T-cell (primary cell): Measurements from ENCODE around the gene ADRA1B. TPM values are rescaled to one million over a fixed set of nuclear protein-coding genes. Genes with fewer than 3 reads are reported as not detected.

Experiments used
- ATAC-seq, 4 experiments: fragments of 200-7000 bp in 3 of 4; fragments of 150-1000 bp in 1 of 4; cut with Tn5 transposase; replicated peaks in 1 of 4; 1 replicate in 3 of 4; 2 replicates in 1 of 4; pipeline ENCODE4 v1.10.0; 2021; ENCODE audit warnings: moderate library complexity in 3 of 4, mild to moderate bottlenecking in 2 of 4, moderate number of reproducible peaks in 1 of 4
- CTCF ChIA-PET, 2 donors: fragments of 300-600 bp; sonication (Branson Sonifier 250); formaldehyde crosslinking; loops; one replicate each; lab custom pipeline; 2022; ENCODE audit warnings: antibody characterized with exemption in 2 of 2; lab: Charles Lee
- POLR2A ChIA-PET, 2 donors: fragments of 300-600 bp; sonication (Branson Sonifier 250); formaldehyde crosslinking; loops; one replicate each; lab custom pipeline; 2022; ENCODE audit warnings: antibody characterized with exemption in 2 of 2; lab: Charles Lee
- DNase-seq, 35 experiments: peaks; one replicate each; pipeline versions ENCODE4 v3.0.0 to v3.0.0-alpha.2; 2013 to 2023
- H3K27ac ChIP-seq: one replicate; pipeline ENCODE4 v1.5.1; 2013; ENCODE audit warnings: low read length
- H3K27me3 ChIP-seq, 2 experiments: replicated peaks in 1 of 2; 1 replicate in 1 of 2; 2 replicates in 1 of 2; pipeline versions ENCODE4 v1.6.1 to v1.7.0; 2013; ENCODE audit warnings: low read length in 1 of 2, mixed read lengths in 1 of 2; ENCODE audit not compliant: control insufficient read depth in 2 of 2, insufficient read depth in 2 of 2; ENCODE audit errors: extremely low read depth in 1 of 2
- H3K36me3 ChIP-seq, 2 donors: 1 replicate in 1 of 2; 2 replicates in 1 of 2; pipeline versions ENCODE4 v1.6.1 to v1.7.0; 2013; ENCODE audit warnings: low read length in 1 of 2; ENCODE audit not compliant: control insufficient read depth in 2 of 2, insufficient read depth in 1 of 2; ENCODE audit errors: extremely low read depth in 1 of 2
- H3K4me1 ChIP-seq, 2 experiments: 1 replicate in 1 of 2; 2 replicates in 1 of 2; pipeline versions ENCODE4 v1.6.1 to v1.7.0; 2013; ENCODE audit warnings: low read length in 2 of 2, mixed read lengths in 1 of 2; ENCODE audit not compliant: insufficient read depth in 2 of 2, control insufficient read depth in 1 of 2; ENCODE audit errors: extremely low read depth in 1 of 2
- H3K4me3 ChIP-seq, 2 donors: 1 replicate in 1 of 2; 2 replicates in 1 of 2; pipeline versions ENCODE4 v1.5.1 to v1.7.0; 2013; ENCODE audit warnings: mild to moderate bottlenecking in 2 of 2, low read length in 1 of 2, moderate library complexity in 1 of 2; ENCODE audit not compliant: control insufficient read depth in 1 of 2; ENCODE audit errors: extremely low read depth in 1 of 2
- H3K9me3 ChIP-seq: 2 replicates; pipeline ENCODE4 v1.7.0; 2013
- H3K27ac Mint-ChIP-seq, 2 donors: one replicate each; pipeline ENCODE4 v1.8.0; 2020 to 2021; ENCODE audit warnings: mild to moderate bottlenecking in 2 of 2, mixed read lengths in 2 of 2
- H3K27me3 Mint-ChIP-seq, 2 donors: one replicate each; pipeline ENCODE4 v1.8.0; 2021 to 2022; ENCODE audit warnings: mixed read lengths in 2 of 2
- H3K36me3 Mint-ChIP-seq: one replicate; pipeline ENCODE4 v1.8.0; 2021; ENCODE audit warnings: mixed read lengths
- H3K4me1 Mint-ChIP-seq, 3 donors: one replicate each; pipeline ENCODE4 v1.8.0; 2020 to 2022; ENCODE audit warnings: mixed read lengths in 3 of 3, mild to moderate bottlenecking in 1 of 3
- H3K4me3 Mint-ChIP-seq, 3 donors: one replicate each; pipeline ENCODE4 v1.8.0; 2020 to 2022; ENCODE audit warnings: mild to moderate bottlenecking in 3 of 3, mixed read lengths in 3 of 3, moderate library complexity in 3 of 3
- H3K9me3 Mint-ChIP-seq, 3 donors: one replicate each; pipeline ENCODE4 v1.8.0; 2020 to 2022; ENCODE audit warnings: mixed read lengths in 3 of 3
- WGBS: methylation state at CpG from one replicate; pipeline ENCODE4 v1.1.5; 2013; ENCODE audit warnings: missing lambda C conversion rate; ENCODE audit not compliant: insufficient coverage; 5-methylcytosine and 5-hydroxymethylcytosine counted together
- total RNA-seq, 35 experiments: library from RNA in 6 of 35; stranded (reverse) in 6 of 35; fragments of 120-200 nt in 1 of 35; gene quantifications; one replicate each; pipeline versions ENCODE4 v1.2.1 to v1.2.4 and lab custom pipeline; 2013 to 2026

Gene ADRA1B
- total RNA-seq (under 1 TPM in 1 of 5 donors, not detected in 4; 0.12 TPM), total RNA-seq (lab: John Stamatoyannopoulos, UW) (0 to 0.25 (median 0) reads per million in 29 experiments)
- total RNA-seq (2013), result not detected

DNA sequence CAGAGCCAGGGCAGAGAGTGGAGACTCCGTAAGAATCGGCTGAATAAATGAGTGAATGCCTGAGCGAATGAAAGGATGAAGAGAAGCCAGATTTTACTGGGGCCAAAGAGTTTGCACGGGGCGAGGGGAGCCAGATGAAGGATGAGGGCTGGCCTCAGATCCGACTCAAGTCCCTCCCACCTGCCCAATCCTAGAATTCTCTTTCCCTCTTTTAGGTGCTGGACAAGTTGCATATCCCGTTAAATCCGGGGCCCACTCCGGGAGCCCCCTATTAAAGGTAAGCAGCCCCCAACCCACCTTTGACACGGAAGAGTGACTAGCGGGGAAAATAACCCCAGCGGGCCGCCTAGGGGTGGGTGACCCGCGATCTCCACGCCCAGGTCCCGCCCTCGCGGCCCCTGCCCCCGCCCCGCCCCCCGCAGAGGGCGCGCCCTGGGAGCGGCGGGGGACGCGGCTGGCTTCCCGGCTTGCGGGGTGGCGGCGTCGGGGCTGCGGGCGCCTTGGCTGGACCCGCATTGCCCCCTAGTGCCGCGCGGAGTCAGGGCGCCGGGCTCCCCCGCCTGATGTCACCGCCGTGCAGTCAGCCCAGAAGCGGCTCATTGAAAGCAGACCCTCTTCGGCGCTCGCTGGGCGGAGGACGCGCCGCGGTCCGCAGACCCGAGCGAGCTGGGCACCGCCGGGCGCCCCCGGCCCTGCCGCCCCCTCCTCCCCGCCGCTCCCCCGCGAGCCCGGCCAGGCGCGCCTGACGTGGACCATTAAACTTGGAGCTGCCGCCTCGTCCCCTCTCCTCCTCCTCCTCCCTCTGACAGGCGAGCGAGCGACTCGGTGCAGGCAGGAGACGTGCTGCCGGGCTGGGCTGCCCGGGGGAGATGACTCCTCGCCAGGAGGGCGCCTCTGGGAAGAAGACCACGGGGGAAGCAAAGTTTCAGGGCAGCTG, at the start of gene ADRA1B:
Gene ADRA1B, plus strand, starts transcription at position 579 of the 937 bp plus-strand sequence. CDS start 424 bp downstream, outside the sequence.
- H3K27ac Mint-ChIP-seq, result no peak within 1 kb of the TSS
- ATAC-seq (peak; percentile 56 to 80 (median 75)), DNase-seq (peak in 28 of 35 experiments; percentile 5 to 55 (median 22))
- peaks cover 10 to 38% of the 10 kb centered on the region in 2 experiments for H3K27me3 ChIP-seq
- no peaks in the 10 kb centered on the region for H3K9me3 ChIP-seq
- no peaks in the 10 kb centered on the region for H3K36me3 Mint-ChIP-seq
- H3K27ac ChIP-seq, result no peak within 1 kb of the TSS
- H3K4me1 ChIP-seq, result peaks cover 0 to 10% of the 10 kb centered on the region in 2 experiments
- 5% methylated on average over 61 of the region's 81 CpGs for WGBS
- H3K36me3 ChIP-seq, result no peaks in the 10 kb centered on the region
- CTCF ChIA-PET, result no interaction called here
- H3K4me3 Mint-ChIP-seq, result peak within 1 kb of the TSS; percentile 35 to 77 (median 47)
- H3K27me3 Mint-ChIP-seq, result peaks cover 57 to 60% of the 10 kb centered on the region in 2 donors
- H3K9me3 Mint-ChIP-seq, result no peaks in the 10 kb centered on the region
- POLR2A ChIA-PET, result no interaction called here
- peaks cover 9 to 14% (median 14%) of the 10 kb centered on the region in 3 donors for H3K4me1 Mint-ChIP-seq
- peak within 1 kb of the TSS in 1 of 2 donors; percentile 58 for H3K4me3 ChIP-seq

DNA sequence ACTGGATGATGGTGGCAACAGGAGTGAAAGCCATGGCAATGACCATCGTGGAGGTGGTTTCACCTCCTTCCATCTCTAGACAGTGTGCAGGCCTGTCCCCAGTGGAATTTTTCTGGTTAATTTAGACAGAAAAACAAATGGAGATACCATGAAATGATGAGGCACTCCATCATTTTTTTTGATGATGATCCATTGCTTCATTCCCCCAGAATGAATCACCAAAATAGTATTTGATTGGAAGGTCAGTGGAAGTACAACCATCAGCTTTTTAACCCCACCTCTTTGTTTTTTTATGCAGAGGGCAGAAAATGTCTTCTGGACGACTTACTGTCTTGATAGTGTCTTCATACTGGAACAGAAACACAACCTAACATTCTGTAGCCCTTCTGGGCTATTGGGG, 42.6 kb upstream of the ADRA1B start:
- no peaks in the 10 kb centered on the region for H3K9me3 ChIP-seq
- H3K27me3 Mint-ChIP-seq, result peaks cover 8 to 29% of the 10 kb centered on the region in 2 donors
- no peak overlapping the region for H3K27ac Mint-ChIP-seq
- ATAC-seq, result no peak
- H3K27ac ChIP-seq, result no peak overlapping the region
- ChIA-PET POLR2A (no interaction called here), CTCF (no interaction called here)
- peaks cover 0 to 10% of the 10 kb centered on the region in 2 experiments for H3K27me3 ChIP-seq
- H3K4me1 ChIP-seq, result no peaks in the 10 kb centered on the region
- H3K36me3 Mint-ChIP-seq, result no peaks in the 10 kb centered on the region
- WGBS, result no CpG with 5 or more reads among the region's 2 CpGs
- no peaks in the 10 kb centered on the region for H3K36me3 ChIP-seq
- no peak for DNase-seq
- no peaks in the 10 kb centered on the region for H3K4me1 Mint-ChIP-seq
- H3K4me3 ChIP-seq, result no peak overlapping the region
- H3K9me3 Mint-ChIP-seq, result no peaks in the 10 kb centered on the region
- H3K4me3 Mint-ChIP-seq, result no peak overlapping the region

DNA sequence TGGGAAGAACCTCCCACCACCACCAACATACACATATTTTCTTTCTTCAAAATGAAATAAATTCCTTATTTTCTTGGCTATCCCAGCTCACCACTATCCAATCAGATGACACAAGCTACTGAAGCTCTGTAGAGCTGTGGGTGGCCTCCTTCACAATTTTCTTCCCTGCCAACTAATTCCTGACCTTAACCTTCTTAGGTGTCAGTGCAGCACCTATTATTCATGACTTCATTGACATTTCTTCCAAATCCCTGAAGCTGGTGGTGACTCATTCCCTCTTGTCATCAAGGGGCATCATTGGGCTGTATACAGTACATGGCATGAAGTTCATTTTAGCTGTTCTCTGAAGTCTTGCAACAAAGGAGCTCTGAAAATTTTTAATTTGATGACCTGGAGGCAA, 42.0 kb upstream of the ADRA1B start:
- Mint-ChIP-seq H3K4me1 (no peaks in the 10 kb centered on the region), H3K4me3 (no peak overlapping the region), H3K27me3 (peaks cover 8 to 31% of the 10 kb centered on the region in 2 donors), H3K9me3 (no peaks in the 10 kb centered on the region), H3K36me3 (no peaks in the 10 kb centered on the region), H3K27ac (no peak overlapping the region)
- Histone ChIP-seq H3K27me3 (peaks cover 0 to 14% of the 10 kb centered on the region in 2 experiments), H3K27ac (no peak overlapping the region), H3K36me3 (no peaks in the 10 kb centered on the region), H3K9me3 (no peaks in the 10 kb centered on the region), H3K4me3 (no peak overlapping the region), H3K4me1 (no peaks in the 10 kb centered on the region)
- CTCF ChIA-PET, result no interaction called here
- no peak for ATAC-seq
- no peak for DNase-seq
- POLR2A ChIA-PET, result no interaction called here

DNA sequence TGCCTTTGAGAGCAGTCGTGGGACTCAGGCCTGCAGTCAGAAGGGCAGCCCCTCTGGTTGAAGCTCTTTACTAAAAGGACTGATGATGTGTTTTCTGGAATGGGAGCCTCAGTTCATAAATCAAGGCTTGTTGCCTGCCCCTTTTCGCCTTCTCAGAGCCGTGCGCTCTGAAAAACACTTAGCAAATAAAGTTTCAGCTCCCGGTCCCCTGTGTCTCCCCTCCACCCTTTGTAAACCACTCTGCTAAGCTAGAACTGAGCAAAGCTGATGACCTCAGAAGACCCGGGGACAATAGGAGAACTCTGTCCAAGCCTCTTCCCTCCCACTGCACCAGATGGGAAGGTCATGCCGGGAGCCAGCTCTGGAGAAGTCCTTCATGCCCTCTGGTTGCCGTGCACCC, 39.3 kb upstream of the ADRA1B start:
- CTCF ChIA-PET, result no interaction called here
- Histone ChIP-seq H3K9me3 (no peaks in the 10 kb centered on the region), H3K4me1 (no peaks in the 10 kb centered on the region), H3K27ac (no peak overlapping the region), H3K27me3 (peaks cover 0 to 17% of the 10 kb centered on the region in 2 experiments), H3K36me3 (no peaks in the 10 kb centered on the region), H3K4me3 (no peak overlapping the region)
- WGBS, result 77% methylated on average over 7 of the region's 8 CpGs
- ATAC-seq (no peak), DNase-seq (no peak)
- Mint-ChIP-seq H3K27ac (no peak overlapping the region), H3K27me3 (peaks cover 19 to 29% of the 10 kb centered on the region in 2 donors), H3K9me3 (no peaks in the 10 kb centered on the region), H3K4me1 (no peaks in the 10 kb centered on the region), H3K4me3 (no peak overlapping the region), H3K36me3 (no peaks in the 10 kb centered on the region)
- POLR2A ChIA-PET, result no interaction called here

DNA sequence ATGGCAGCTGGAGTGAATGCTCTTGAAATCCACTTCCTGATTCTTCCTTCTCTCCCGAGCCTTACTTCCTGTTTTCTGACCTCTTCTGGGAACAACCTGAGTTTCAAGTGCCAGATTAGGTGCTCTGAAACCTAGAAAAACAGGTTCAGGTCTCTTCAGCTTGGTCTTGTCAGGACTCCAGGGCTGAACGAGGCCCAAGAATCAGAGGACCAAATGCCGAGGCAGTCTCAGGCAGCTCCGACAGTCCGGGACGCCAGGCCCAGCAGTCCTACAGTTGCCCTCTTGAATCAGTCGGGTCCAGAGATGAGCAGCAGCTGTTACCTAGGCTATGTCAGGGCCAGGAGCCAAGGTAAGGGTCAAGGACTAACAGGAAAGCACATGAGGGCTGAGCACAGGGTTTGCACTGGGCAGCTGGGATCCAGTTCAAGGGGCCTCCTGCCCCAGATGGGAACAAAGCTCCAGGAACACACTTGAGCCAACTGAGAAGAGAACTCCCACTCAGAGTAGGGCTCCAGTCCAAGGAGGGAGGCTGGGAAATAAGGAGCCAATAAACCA, 38.3 kb upstream of the ADRA1B start:
- CTCF ChIA-PET, result interaction anchor here in 1 of 2 donors (0.6 kb wide), 1 partner anchor 583 kb away, joined by 3 read pairs; no protein-coding TSS in a partner anchor
- Histone ChIP-seq H3K27ac (no peak overlapping the region), H3K36me3 (no peaks in the 10 kb centered on the region), H3K9me3 (no peaks in the 10 kb centered on the region), H3K27me3 (peaks cover 0 to 17% of the 10 kb centered on the region in 2 experiments), H3K4me1 (no peaks in the 10 kb centered on the region), H3K4me3 (no peak overlapping the region)
- DNase-seq, result no peak
- no peak overlapping the region for H3K27ac Mint-ChIP-seq
- no peaks in the 10 kb centered on the region for H3K36me3 Mint-ChIP-seq
- no peaks in the 10 kb centered on the region for H3K4me1 Mint-ChIP-seq
- ATAC-seq, result no peak
- no peak overlapping the region for H3K4me3 Mint-ChIP-seq
- peaks cover 19 to 27% of the 10 kb centered on the region in 2 donors for H3K27me3 Mint-ChIP-seq
- no peaks in the 10 kb centered on the region for H3K9me3 Mint-ChIP-seq
- 90% methylated on average over 6 of the region's 7 CpGs for WGBS
- POLR2A ChIA-PET, result no interaction called here

DNA sequence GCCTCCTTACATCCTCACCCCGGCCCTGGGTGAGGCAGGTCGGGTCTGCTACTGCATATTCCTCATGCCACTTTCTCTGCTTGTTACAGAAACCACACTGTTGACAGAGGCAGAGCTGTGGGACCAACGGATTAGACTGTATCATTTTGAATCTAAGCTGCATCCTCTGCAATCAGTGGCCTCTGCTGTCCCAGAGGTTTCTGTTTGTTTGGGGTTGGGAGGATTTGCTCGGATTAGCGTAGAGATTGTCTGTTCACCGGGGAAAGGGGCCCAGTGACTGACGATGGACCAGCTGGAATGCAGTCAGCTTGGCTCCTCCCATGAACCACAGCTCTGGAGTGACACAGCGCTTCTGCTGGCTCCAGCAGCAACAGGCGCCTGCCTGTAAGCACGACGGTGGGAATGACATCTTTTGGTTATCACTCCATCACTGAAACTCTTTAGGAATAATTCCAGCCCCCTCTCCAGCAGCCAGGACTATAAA, 37.3 kb upstream of the ADRA1B start:
- H3K27me3 ChIP-seq, result peaks cover 0 to 17% of the 10 kb centered on the region in 2 experiments
- no peaks in the 10 kb centered on the region for H3K36me3 ChIP-seq
- DNase-seq (peak in 1 of 35 experiments; percentile 3), ATAC-seq (no peak)
- Mint-ChIP-seq H3K27ac (no peak overlapping the region), H3K4me1 (no peaks in the 10 kb centered on the region), H3K4me3 (no peak overlapping the region), H3K9me3 (no peaks in the 10 kb centered on the region), H3K36me3 (no peaks in the 10 kb centered on the region), H3K27me3 (peaks cover 19% of the 10 kb centered on the region in 2 donors)
- no peaks in the 10 kb centered on the region for H3K9me3 ChIP-seq
- no peaks in the 10 kb centered on the region for H3K4me1 ChIP-seq
- H3K27ac ChIP-seq, result no peak overlapping the region
- POLR2A ChIA-PET, result no interaction called here
- 4% methylated on average over 11 of the region's 11 CpGs for WGBS
- no peak overlapping the region for H3K4me3 ChIP-seq
- CTCF ChIA-PET, result interaction anchor here in 1 of 2 donors (0.6 kb wide), 1 partner anchor 721 kb away, joined by 8 read pairs; no protein-coding TSS in a partner anchor
